Glutamatergic neuron (in vitro differentiated cells): Measurements from ENCODE around the gene EHF. TPM values are rescaled to one million over a fixed set of nuclear protein-coding genes. Genes with fewer than 3 reads are reported as not detected.

Source experiments
- DNase-seq: peaks from one replicate; pipeline ENCODE4 v3.0.0; 2022
- H3K27ac Mint-ChIP-seq: one replicate; pipeline ENCODE4 v1.8.0; 2020; ENCODE audit warnings: mild to moderate bottlenecking, mixed read lengths, inconsistent platforms; ENCODE audit not compliant: unreplicated experiment
- H3K27me3 Mint-ChIP-seq: one replicate; pipeline ENCODE4 v1.8.0; 2020; ENCODE audit warnings: mild to moderate bottlenecking, moderate library complexity, mixed read lengths, inconsistent platforms; ENCODE audit not compliant: unreplicated experiment
- H3K36me3 Mint-ChIP-seq: one replicate; pipeline ENCODE4 v1.8.0; 2020; ENCODE audit warnings: mild to moderate bottlenecking, mixed read lengths, inconsistent platforms; ENCODE audit not compliant: unreplicated experiment
- H3K4me1 Mint-ChIP-seq: one replicate; pipeline ENCODE4 v1.8.0; 2020; ENCODE audit warnings: mild to moderate bottlenecking, low read depth, mixed read lengths, inconsistent platforms; ENCODE audit not compliant: unreplicated experiment
- H3K4me3 Mint-ChIP-seq: one replicate; pipeline ENCODE4 v1.8.0; 2020; ENCODE audit warnings: mild to moderate bottlenecking, mixed read lengths, inconsistent platforms; ENCODE audit not compliant: unreplicated experiment
- H3K9me3 Mint-ChIP-seq: one replicate; pipeline ENCODE4 v1.8.0; 2020; ENCODE audit warnings: mild to moderate bottlenecking, moderate library complexity, mixed read lengths, inconsistent platforms; ENCODE audit not compliant: unreplicated experiment
- CTCF ChIP-seq: fragments of 200-600 bp; sonication (generic); IDR thresholded peaks from one replicate; pipeline ENCODE4 v1.5.0; 2021; ENCODE audit not compliant: partially characterized antibody, unreplicated experiment
- total RNA-seq: library from RNA; stranded (reverse); fragmentation: NEBNext Ultra II Directional; extraction: Animal tissue kit (Norgen Biotek cat#: 25700); gene quantifications from one replicate; pipeline ENCODE4 v1.2.1, GENCODE V29; 2021; ENCODE audit not compliant: unreplicated experiment

Gene EHF
- total RNA-seq, 1 donor from 2014 or later = not detected

- Mint-ChIP-seq H3K27ac (no peak overlapping the region), H3K4me1 (no peaks in the 10 kb centered on the region), H3K4me3 (no peak overlapping the region), H3K9me3 (no peaks in the 10 kb centered on the region), H3K36me3 (no peaks in the 10 kb centered on the region), H3K27me3 (peaks cover 2% of the 10 kb centered on the region)
- TF ChIP-seq CTCF = no peak
- no peak for DNase-seq
These were observed 21.2 kb downstream of the EHF start for GRCh38 chr11:34642001-34642554.

- no peaks in the 10 kb centered on the region for H3K4me1 Mint-ChIP-seq
- H3K27ac Mint-ChIP-seq = no peak overlapping the region
- TF ChIP-seq CTCF = no peak
- DNase-seq = no peak
- H3K9me3 Mint-ChIP-seq = no peaks in the 10 kb centered on the region
- H3K4me3 Mint-ChIP-seq = no peak overlapping the region
- H3K36me3 Mint-ChIP-seq = no peaks in the 10 kb centered on the region
- peaks cover 2% of the 10 kb centered on the region for H3K27me3 Mint-ChIP-seq
These were observed 22.0 kb downstream of the EHF start for GRCh38 chr11:34642873-34643272.

- Mint-ChIP-seq H3K9me3 (no peaks in the 10 kb centered on the region), H3K27me3 (peaks cover 2% of the 10 kb centered on the region), H3K27ac (no peak overlapping the region), H3K4me1 (no peaks in the 10 kb centered on the region), H3K36me3 (no peaks in the 10 kb centered on the region), H3K4me3 (no peak overlapping the region)
- TF ChIP-seq CTCF = no peak
- no peak for DNase-seq
These were observed 22.4 kb downstream of the EHF start for GRCh38 chr11:34643311-34643710.

GRCh38 chr11:34643846-34644245 lies 23.0 kb downstream of the EHF start:
- H3K27me3 Mint-ChIP-seq = peaks cover 2% of the 10 kb centered on the region
- no peak for DNase-seq
- no peaks in the 10 kb centered on the region for H3K9me3 Mint-ChIP-seq
- no peak overlapping the region for H3K4me3 Mint-ChIP-seq
- H3K27ac Mint-ChIP-seq = no peak overlapping the region
- H3K36me3 Mint-ChIP-seq = no peaks in the 10 kb centered on the region
- no peaks in the 10 kb centered on the region for H3K4me1 Mint-ChIP-seq
- TF ChIP-seq CTCF = no peak

GRCh38 chr11:34644669-34645406 lies 23.9 kb downstream of the EHF start:
- H3K4me3 Mint-ChIP-seq = no peak overlapping the region
- no peak for DNase-seq
- H3K36me3 Mint-ChIP-seq = no peaks in the 10 kb centered on the region
- H3K4me1 Mint-ChIP-seq = no peaks in the 10 kb centered on the region
- H3K9me3 Mint-ChIP-seq = peaks cover 2% of the 10 kb centered on the region
- TF ChIP-seq CTCF = no peak
- H3K27me3 Mint-ChIP-seq = peaks cover 2% of the 10 kb centered on the region
- H3K27ac Mint-ChIP-seq = no peak overlapping the region
